Measurements from ENCODE around the gene DOK6.

The DOK6 gene

DNA sequence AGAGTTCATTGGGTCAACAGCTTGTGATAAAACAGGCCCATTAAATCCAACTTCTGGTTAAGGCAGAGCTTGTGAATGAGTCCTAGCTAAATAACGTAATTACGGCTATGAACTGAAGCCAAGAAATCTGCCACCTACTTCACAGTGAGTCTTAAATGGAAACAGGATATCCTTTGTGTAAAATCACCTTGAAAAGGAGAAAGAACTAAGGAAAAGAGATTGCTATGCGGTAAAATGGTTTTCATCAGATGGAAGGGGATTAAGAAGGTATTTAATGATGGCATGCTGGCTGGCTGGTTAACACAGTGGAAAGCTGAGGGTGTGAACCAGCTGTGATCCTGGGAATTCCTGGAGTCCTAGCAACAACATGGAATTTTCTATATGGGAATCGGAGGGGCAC lies 156.6 kb downstream of the DOK6 start:
- H3K4me3 ChIP-seq (ENCODE audit: low read length): no peak overlapping the region
- TF ChIP-seq CTCF (conservative IDR thresholded peaks at IDR 0.05; ENCODE audit: low read depth, low read length): no peak
- DNase-seq (ENCODE audit: low read depth): peak; percentile 89

DNA sequence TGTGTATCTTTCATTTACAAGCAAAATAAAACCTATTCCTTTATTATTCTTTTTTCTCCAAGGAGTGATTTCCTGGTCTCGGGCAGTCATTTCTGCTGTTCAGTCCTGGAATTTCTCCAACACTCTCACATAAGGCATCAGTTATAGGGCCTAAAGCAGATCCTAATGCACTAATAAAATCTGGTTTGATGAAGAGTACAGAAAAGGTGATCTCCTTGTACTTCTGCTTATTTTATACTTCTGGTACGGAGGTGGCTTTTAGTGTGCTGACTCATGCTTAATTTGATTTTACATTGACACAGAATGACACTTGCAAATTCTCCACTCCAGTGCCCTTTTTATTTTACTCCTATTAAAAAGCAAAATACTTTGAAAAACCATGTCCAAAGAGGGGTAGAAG lies 157.4 kb downstream of the DOK6 start:
- no peak overlapping the region for H3K4me3 ChIP-seq (ENCODE audit: low read length)
- DNase-seq (ENCODE audit: low read depth): no peak
- no peak for TF ChIP-seq CTCF (conservative IDR thresholded peaks at IDR 0.05; ENCODE audit: low read depth, low read length)

- H3K4me3 ChIP-seq (ENCODE audit: low read length): no peak overlapping the region
- TF ChIP-seq CTCF (conservative IDR thresholded peaks at IDR 0.05; ENCODE audit: low read depth, low read length): no peak
- no peak for DNase-seq (ENCODE audit: low read depth)
Observed at GRCh38 chr18:69559604-69560003, 158.9 kb downstream of the DOK6 start.

GRCh38 chr18:69564602-69565001 lies 163.9 kb downstream of the DOK6 start:
- H3K4me3 ChIP-seq (ENCODE audit: low read length): no peak overlapping the region
- DNase-seq (ENCODE audit: low read depth): peak; percentile 25
- no peak for TF ChIP-seq CTCF (conservative IDR thresholded peaks at IDR 0.05; ENCODE audit: low read depth, low read length)

- TF ChIP-seq CTCF (conservative IDR thresholded peaks at IDR 0.05; ENCODE audit: low read depth, low read length): no peak
- H3K4me3 ChIP-seq (ENCODE audit: low read length): no peak overlapping the region
- no peak for DNase-seq (ENCODE audit: low read depth)
Observed at GRCh38 chr18:69567813-69568488, 167.3 kb downstream of the DOK6 start.

DNA sequence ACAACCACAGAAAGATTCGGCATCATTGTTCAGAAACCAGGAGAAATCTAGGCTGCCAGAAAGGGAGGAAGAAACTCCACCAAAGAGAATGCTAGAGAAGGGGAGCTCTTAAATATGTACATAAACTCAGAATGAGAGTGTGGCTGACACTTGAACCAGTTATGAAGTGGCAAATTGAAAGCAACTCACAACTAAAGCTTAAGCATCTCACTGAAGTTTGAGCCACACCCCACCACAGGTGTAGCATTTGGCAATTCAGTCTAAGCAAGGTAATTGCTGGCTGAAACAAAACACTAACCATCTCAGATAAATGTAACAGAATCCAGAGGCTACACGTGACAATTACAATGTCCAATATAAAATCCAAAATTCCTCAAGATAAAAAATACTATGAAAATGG lies 168.4 kb downstream of the DOK6 start:
- no peak overlapping the region for H3K4me3 ChIP-seq (ENCODE audit: low read length)
- DNase-seq (ENCODE audit: low read depth): no peak
- no peak for TF ChIP-seq CTCF (conservative IDR thresholded peaks at IDR 0.05; ENCODE audit: low read depth, low read length)

GRCh38 chr18:69574401-69574800 lies 173.7 kb downstream of the DOK6 start:
- no peak for DNase-seq (ENCODE audit: low read depth)
- no peak overlapping the region for H3K4me3 ChIP-seq (ENCODE audit: low read length)
- TF ChIP-seq CTCF (conservative IDR thresholded peaks at IDR 0.05; ENCODE audit: low read depth, low read length): no peak

Data from retinal pigment epithelial cell (primary cell).